ENCODE measurements around the gene SST.
A peak's percentile ranks its signal among the peaks of the same experiment; 100 is the strongest.
"Not testable (repeated sequence)": the region's sequence is repeated elsewhere in the genome, so short reads cannot be mapped to it uniquely, and the experiment has no call there.

The SST gene

GRCh38 chr3:187681756-187682155 is 11.6 kb upstream of the SST start:
- DNase-seq, result not testable (repeated sequence)

- DNase-seq, result peak; percentile 69
Measured at GRCh38 chr3:187679638-187680396, 9.6 kb upstream of the SST start.

GRCh38 chr3:187678726-187679268 is 8.6 kb upstream of the SST start:
- peak; percentile 35 for DNase-seq

GRCh38 chr3:187677604-187678003 is 7.4 kb upstream of the SST start:
- no peak for DNase-seq

- DNase-seq, result no peak
Measured at GRCh38 chr3:187673012-187673411, 2.8 kb upstream of the SST start.

- no peak for DNase-seq
Measured at GRCh38 chr3:187667526-187667925, 2.7 kb downstream of the SST start.

GRCh38 chr3:187665764-187666402 is 4.3 kb downstream of the SST start:
- DNase-seq, result no peak

GRCh38 chr3:187665010-187665409 is 5.2 kb downstream of the SST start:
- no peak for DNase-seq

GRCh38 chr3:187662848-187663409 is 7.3 kb downstream of the SST start:
- no peak for DNase-seq

- DNase-seq, result no peak
Measured at GRCh38 chr3:187661267-187661666, 8.9 kb downstream of the SST start.

GRCh38 chr3:187651282-187651681 is 18.9 kb downstream of the SST start:
- DNase-seq, result no peak

- no peak for DNase-seq
Measured at GRCh38 chr3:187648177-187648576, 22.0 kb downstream of the SST start.

- DNase-seq, result no peak
Measured at GRCh38 chr3:187646906-187647660, 23.1 kb downstream of the SST start.

GRCh38 chr3:187645379-187645778 is 24.8 kb downstream of the SST start:
- not testable (repeated sequence) for DNase-seq

GRCh38 chr3:187642861-187643260 is 27.3 kb downstream of the SST start:
- DNase-seq, result no peak

GRCh38 chr3:187641320-187642016 is 28.7 kb downstream of the SST start:
- no peak for DNase-seq

- no peak for DNase-seq
Measured at GRCh38 chr3:187640569-187641059, 29.6 kb downstream of the SST start.

GRCh38 chr3:187639927-187640568 is 30.1 kb downstream of the SST start:
- DNase-seq, result no peak

GRCh38 chr3:187636528-187636927 is 33.7 kb downstream of the SST start:
- no peak for DNase-seq

- DNase-seq, result no peak
Measured at GRCh38 chr3:187630404-187630803, 39.8 kb downstream of the SST start.

- DNase-seq, result no peak
Measured at GRCh38 chr3:187629711-187630110, 40.5 kb downstream of the SST start.

GRCh38 chr3:187628169-187628568 is 42.0 kb downstream of the SST start:
- DNase-seq, result no peak

All from midbrain (tissue), 1 donor.